ENCODE results near the gene MBOAT2.

- TF ChIP-seq CTCF (optimal IDR thresholded peaks at IDR 0.05 in 1 of 3, IDR thresholded peaks at IDR 0.05 in 1 of 3, conservative IDR thresholded peaks at IDR 0.05 in 1 of 3; ENCODE audit: extremely low read depth in 1 of 3, insufficient read depth in 2 of 3, low read length in 3 of 3) = no peak
- no peak for TF ChIP-seq EZH2 (IDR thresholded peaks at IDR 0.05; ENCODE audit: low read length)
Measured at GRCh38 chr2:8884812-8885211, 118.7 kb downstream of the MBOAT2 start.

Measured in keratinocyte (primary cell).